Neuronal stem cell (in vitro differentiated cells): ENCODE data around the gene ONECUT2.
A peak's percentile ranks its signal among the peaks of the same experiment; 100 is the strongest.

ENCODE experiments used
- DNase-seq: peaks from one replicate; pipeline ENCODE4 v3.0.0-alpha.2; 2013; ENCODE audit warnings: low spot score
- H2AFZ ChIP-seq: one replicate; pipeline ENCODE4 v1.6.1; 2013; ENCODE audit warnings: mild to moderate bottlenecking, low read length, inconsistent platforms
- H2AK5ac ChIP-seq: 2 replicates; pipeline ENCODE4 v1.6.1; 2013; ENCODE audit warnings: low read depth, mild to moderate bottlenecking, inconsistent platforms, low read length, moderate library complexity, mixed read lengths
- H2BK120ac ChIP-seq: 2 replicates; pipeline ENCODE4 v1.6.1; 2013; ENCODE audit warnings: low read depth, mild to moderate bottlenecking, inconsistent platforms, low read length, moderate library complexity, mixed read lengths
- H2BK12ac ChIP-seq: one replicate; pipeline ENCODE4 v1.6.1; 2013; ENCODE audit warnings: low read length, inconsistent platforms
- H2BK15ac ChIP-seq: 2 replicates; pipeline ENCODE4 v1.6.1; 2013; ENCODE audit warnings: mild to moderate bottlenecking, low read length, inconsistent platforms, mixed read lengths
- H2BK5ac ChIP-seq: one replicate; pipeline ENCODE4 v1.6.1; 2013; ENCODE audit warnings: inconsistent platforms, mild to moderate bottlenecking, low read length, moderate library complexity
- H3K14ac ChIP-seq: one replicate; pipeline ENCODE4 v1.6.1; 2013; ENCODE audit warnings: low read length, inconsistent platforms
- H3K18ac ChIP-seq: 2 replicates; pipeline ENCODE4 v1.6.1; 2013; ENCODE audit warnings: low read length, inconsistent platforms
- H3K23ac ChIP-seq: 2 replicates; pipeline ENCODE4 v1.6.1; 2013; ENCODE audit warnings: low read depth, mild to moderate bottlenecking, mixed read lengths, low read length, inconsistent platforms; ENCODE audit not compliant: poor library complexity
- H3K27ac ChIP-seq: replicated peaks from 3 replicates; pipeline ENCODE4 v1.5.1; 2013; ENCODE audit warnings: low read length, inconsistent platforms
- H3K27me3 ChIP-seq, 3 experiments: 2 replicates each; pipeline ENCODE4 v1.6.1; 2013; ENCODE audit warnings: low read length in 3 of 3, mild to moderate bottlenecking in 2 of 3, inconsistent platforms in 1 of 3, low read depth in 1 of 3, mixed read lengths in 1 of 3, moderate library complexity in 1 of 3; ENCODE audit not compliant: control insufficient read depth in 3 of 3, insufficient read depth in 3 of 3
- H3K36me3 ChIP-seq, 2 donors: replicated peaks in 1 of 2; 2 replicates each; pipeline ENCODE4 v1.6.1; 2013; ENCODE audit warnings: low read length in 2 of 2; ENCODE audit not compliant: control insufficient read depth in 2 of 2, insufficient read depth in 2 of 2
- H3K4ac ChIP-seq: 2 replicates; pipeline ENCODE4 v1.6.1; 2013; ENCODE audit warnings: inconsistent platforms, mild to moderate bottlenecking, low read length, moderate library complexity
- H3K4me1 ChIP-seq, 2 donors: 1 replicate in 1 of 2; 2 replicates in 1 of 2; pipeline ENCODE4 v1.6.1; 2013; ENCODE audit warnings: low read length in 2 of 2, low read depth in 1 of 2; ENCODE audit not compliant: control insufficient read depth in 2 of 2, insufficient read depth in 1 of 2
- H3K4me2 ChIP-seq: one replicate; pipeline ENCODE4 v1.6.1; 2013; ENCODE audit warnings: mild to moderate bottlenecking, low read length, inconsistent platforms; ENCODE audit not compliant: insufficient read depth, poor library complexity, severe bottlenecking
- H3K4me3 ChIP-seq, 2 donors: 2 replicates each; pipeline ENCODE4 v1.5.1; 2013; ENCODE audit warnings: low read length in 2 of 2, mild to moderate bottlenecking in 2 of 2, inconsistent platforms in 1 of 2, moderate library complexity in 1 of 2
- H3K79me1 ChIP-seq: one replicate; pipeline ENCODE4 v1.6.1; 2013; ENCODE audit warnings: low read depth, mild to moderate bottlenecking, inconsistent platforms, low read length, moderate library complexity
- H3K9ac ChIP-seq: one replicate; pipeline ENCODE4 v1.6.1; 2013; ENCODE audit warnings: mild to moderate bottlenecking, low read depth, low read length, inconsistent platforms; ENCODE audit not compliant: poor library complexity
- H3K9me3 ChIP-seq, 2 donors: replicated peaks in 1 of 2; 2 replicates each; pipeline versions ENCODE3 to v1.6.1; 2013; ENCODE audit warnings: low read length in 2 of 2, mild to moderate bottlenecking in 2 of 2, inconsistent platforms in 1 of 2, low read depth in 1 of 2, mixed read lengths in 1 of 2, moderate library complexity in 1 of 2; ENCODE audit not compliant: control insufficient read depth in 2 of 2, insufficient read depth in 1 of 2
- H4K8ac ChIP-seq: one replicate; pipeline ENCODE4 v1.6.1; 2013; ENCODE audit warnings: low read depth, mild to moderate bottlenecking, inconsistent platforms, low read length, moderate library complexity
- H4K91ac ChIP-seq: one replicate; pipeline ENCODE4 v1.6.1; 2013; ENCODE audit warnings: low read length, low read depth, mild to moderate bottlenecking, inconsistent platforms; ENCODE audit not compliant: poor library complexity
- WGBS, 2 donors: extraction: QIAGEN DNeasy Blood & Tissue Kit; methylation state at CpG; one replicate each; pipeline ENCODE4 v1.1.7; 2013; ENCODE audit warnings: missing lambda C conversion rate in 2 of 2, mixed read lengths in 1 of 2; ENCODE audit not compliant: insufficient read length in 2 of 2, insufficient replicate concordance in 1 of 2; ENCODE audit errors: extremely low coverage in 2 of 2; 5-methylcytosine and 5-hydroxymethylcytosine counted together

Gene ONECUT2

GRCh38 chr18:57498682-57499256 lies 63.6 kb downstream of the ONECUT2 start:
- Histone ChIP-seq H3K14ac (no peak overlapping the region), H3K9ac (no peak overlapping the region), H2AK5ac (no peak overlapping the region), H4K8ac (no peak overlapping the region), H3K4me3 (no peak overlapping the region), H3K18ac (no peak overlapping the region), H2BK12ac (no peak overlapping the region), H3K27me3 (peaks cover 0 to 13% (median 0%) of the 10 kb centered on the region in 3 experiments), H3K79me1 (no peaks in the 10 kb centered on the region), H3K27ac (no peak overlapping the region), H2BK120ac (no peak overlapping the region), H3K23ac (no peak overlapping the region), H3K4me2 (no peak overlapping the region), H3K9me3 (no peaks in the 10 kb centered on the region), H2BK15ac (no peak overlapping the region), H3K4me1 (no peaks in the 10 kb centered on the region), H2BK5ac (no peak overlapping the region), H3K4ac (no peak overlapping the region), H4K91ac (no peak overlapping the region), H2AFZ (no peak overlapping the region), H3K36me3 (no peaks in the 10 kb centered on the region)
- no peak for DNase-seq
- no CpG with 5 or more reads among the region's 5 CpGs for WGBS, 2 donors

- H3K36me3 ChIP-seq = no peaks in the 10 kb centered on the region
- peaks cover 0 to 34% (median 0%) of the 10 kb centered on the region in 3 experiments for H3K27me3 ChIP-seq
- H4K8ac ChIP-seq = no peak overlapping the region
- H3K9ac ChIP-seq = no peak overlapping the region
- H3K18ac ChIP-seq = no peak overlapping the region
- no peak overlapping the region for H4K91ac ChIP-seq
- no peaks in the 10 kb centered on the region for H3K4me1 ChIP-seq
- H2AK5ac ChIP-seq = no peak overlapping the region
- no peak overlapping the region for H2BK15ac ChIP-seq
- H3K27ac ChIP-seq = no peak overlapping the region
- no peak overlapping the region for H3K4ac ChIP-seq
- no peak overlapping the region for H3K14ac ChIP-seq
- no peak overlapping the region for H2BK120ac ChIP-seq
- DNase-seq = no peak
- H2BK12ac ChIP-seq = no peak overlapping the region
- H3K23ac ChIP-seq = peak overlapping the region; percentile 22
- no peak overlapping the region for H3K4me2 ChIP-seq
- H3K9me3 ChIP-seq = no peaks in the 10 kb centered on the region
- H2AFZ ChIP-seq = no peak overlapping the region
- no peak overlapping the region for H3K4me3 ChIP-seq
- WGBS, 2 donors = no CpG with 5 or more reads among the region's 9 CpGs
- no peaks in the 10 kb centered on the region for H3K79me1 ChIP-seq
- no peak overlapping the region for H2BK5ac ChIP-seq
These were observed 67.5 kb downstream of the ONECUT2 start for GRCh38 chr18:57502624-57503023.

GRCh38 chr18:57505231-57505630 lies 70.1 kb downstream of the ONECUT2 start:
- no peak overlapping the region for H3K14ac ChIP-seq
- no peaks in the 10 kb centered on the region for H3K79me1 ChIP-seq
- H3K4me2 ChIP-seq = no peak overlapping the region
- no peak overlapping the region for H2BK5ac ChIP-seq
- no peak overlapping the region for H4K8ac ChIP-seq
- WGBS, 2 donors = no CpG with 5 or more reads among the region's 1 CpG
- no peak overlapping the region for H2BK12ac ChIP-seq
- no peaks in the 10 kb centered on the region for H3K9me3 ChIP-seq
- H4K91ac ChIP-seq = no peak overlapping the region
- H3K36me3 ChIP-seq = no peaks in the 10 kb centered on the region
- H3K4ac ChIP-seq = no peak overlapping the region
- H3K4me1 ChIP-seq = no peaks in the 10 kb centered on the region
- no peak overlapping the region for H3K27ac ChIP-seq
- peaks cover 0 to 37% (median 0%) of the 10 kb centered on the region in 3 experiments for H3K27me3 ChIP-seq
- no peak overlapping the region for H3K18ac ChIP-seq
- H2AK5ac ChIP-seq = no peak overlapping the region
- no peak overlapping the region for H3K9ac ChIP-seq
- no peak overlapping the region for H2BK120ac ChIP-seq
- no peak overlapping the region for H2BK15ac ChIP-seq
- no peak overlapping the region for H3K23ac ChIP-seq
- no peak overlapping the region for H3K4me3 ChIP-seq
- no peak for DNase-seq
- no peak overlapping the region for H2AFZ ChIP-seq

- Histone ChIP-seq H3K9ac (no peak overlapping the region), H3K23ac (no peak overlapping the region), H3K4me2 (no peak overlapping the region), H2BK5ac (no peak overlapping the region), H4K91ac (no peak overlapping the region), H3K14ac (no peak overlapping the region), H3K36me3 (no peaks in the 10 kb centered on the region), H3K27me3 (peaks cover 0 to 7% (median 0%) of the 10 kb centered on the region in 3 experiments), H3K4me1 (no peaks in the 10 kb centered on the region), H3K79me1 (no peaks in the 10 kb centered on the region), H2BK120ac (no peak overlapping the region), H2BK12ac (no peak overlapping the region), H3K27ac (no peak overlapping the region), H4K8ac (no peak overlapping the region), H3K18ac (no peak overlapping the region), H2AK5ac (no peak overlapping the region), H2BK15ac (no peak overlapping the region), H3K4me3 (no peak overlapping the region), H3K4ac (no peak overlapping the region), H2AFZ (no peak overlapping the region), H3K9me3 (no peaks in the 10 kb centered on the region)
- DNase-seq = no peak
- no CpG with 5 or more reads among the region's 6 CpGs for WGBS, 2 donors
These were observed 80.9 kb downstream of the ONECUT2 start for GRCh38 chr18:57516056-57516455.
